ENCODE data around the gene PDE4D. TPM values are rescaled to one million over a fixed set of nuclear protein-coding genes. Genes with fewer than 3 reads are reported as not detected.
"Not testable (repeated sequence)": the region's sequence is repeated elsewhere in the genome, so short reads cannot be mapped to it uniquely, and the experiment has no call there.

Gene PDE4D
- total RNA-seq, 1 donor, result 12.7 TPM

DNA sequence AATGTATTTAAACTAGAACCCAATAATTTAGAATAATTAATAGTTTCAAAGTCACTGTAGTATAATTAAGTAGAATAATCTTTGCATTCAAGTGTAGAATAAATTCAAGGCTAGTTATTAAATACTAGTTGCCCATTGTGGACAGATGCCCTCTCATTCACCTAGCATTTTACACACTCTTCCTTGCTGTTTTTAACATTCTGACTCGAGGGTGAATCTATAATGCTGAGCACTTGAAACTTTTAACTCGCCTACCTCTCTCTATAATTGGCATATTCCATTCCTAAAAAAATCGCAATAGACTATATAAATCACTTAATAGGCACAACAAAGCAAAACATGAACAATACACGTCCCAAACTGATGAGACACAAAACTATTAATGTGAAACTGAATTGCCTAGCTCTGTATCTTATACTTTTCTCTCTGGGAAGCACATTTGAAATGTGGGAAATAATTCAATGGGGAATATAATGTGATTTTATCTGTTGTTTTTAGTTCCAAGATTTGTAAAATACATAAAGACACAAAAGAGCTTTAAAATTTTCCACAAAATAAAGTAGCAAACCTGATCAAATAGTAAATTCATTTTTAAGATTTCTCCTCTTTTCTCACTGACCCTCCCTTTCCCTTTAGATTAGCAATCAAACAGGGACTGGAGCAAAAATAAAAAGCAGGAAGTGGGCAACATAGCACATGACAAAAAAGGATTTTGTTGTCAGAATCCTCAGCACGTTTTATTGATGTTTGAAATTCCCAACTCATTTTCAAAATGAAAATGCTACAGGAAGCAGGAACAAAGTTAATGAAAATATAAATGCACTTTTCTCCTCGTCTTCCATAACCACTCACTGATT lies 295.6 kb downstream of the PDE4D start:
- H3K4me3 ChIP-seq (ENCODE audit: low read depth, low read length), result no peak overlapping the region
- DNase-seq (ENCODE audit: low read depth), result no peak
- TF ChIP-seq CTCF (IDR thresholded peaks at IDR 0.05; ENCODE audit: insufficient read depth, low read length), result no peak

- no peak overlapping the region for H3K4me3 ChIP-seq (ENCODE audit: low read depth, low read length)
- DNase-seq (ENCODE audit: low read depth), result peak; percentile 14
- TF ChIP-seq CTCF (IDR thresholded peaks at IDR 0.05; ENCODE audit: insufficient read depth, low read length), result no peak
Measured at GRCh38 chr5:59596586-59597350, 296.8 kb downstream of the PDE4D start.

DNA sequence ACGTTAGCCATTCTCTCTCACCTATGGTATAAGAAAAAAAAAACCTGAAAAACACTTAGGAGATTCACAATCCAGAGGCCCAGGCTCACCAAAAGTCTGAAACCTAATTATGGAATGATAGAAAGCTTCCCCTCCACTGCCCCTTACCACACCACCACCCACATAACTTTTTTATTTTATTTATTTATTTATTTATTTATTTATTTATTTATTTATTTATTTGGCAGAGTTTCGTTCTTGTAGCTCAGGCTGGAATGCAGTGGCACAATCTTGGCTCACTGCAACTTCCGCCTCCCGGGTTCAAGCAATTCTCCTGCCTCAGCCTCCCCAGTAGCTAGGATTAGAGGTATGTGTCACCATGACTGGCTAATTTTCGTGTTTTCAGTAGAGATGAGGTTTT lies 299.4 kb downstream of the PDE4D start:
- DNase-seq (ENCODE audit: low read depth); H3K4me3 ChIP-seq (ENCODE audit: low read depth, low read length): not testable (repeated sequence)

GRCh38 chr5:59593439-59594007 lies 300.0 kb downstream of the PDE4D start:
- TF ChIP-seq CTCF (IDR thresholded peaks at IDR 0.05; ENCODE audit: insufficient read depth, low read length), result no peak
- no peak for DNase-seq (ENCODE audit: low read depth)
- no peak overlapping the region for H3K4me3 ChIP-seq (ENCODE audit: low read depth, low read length)

DNA sequence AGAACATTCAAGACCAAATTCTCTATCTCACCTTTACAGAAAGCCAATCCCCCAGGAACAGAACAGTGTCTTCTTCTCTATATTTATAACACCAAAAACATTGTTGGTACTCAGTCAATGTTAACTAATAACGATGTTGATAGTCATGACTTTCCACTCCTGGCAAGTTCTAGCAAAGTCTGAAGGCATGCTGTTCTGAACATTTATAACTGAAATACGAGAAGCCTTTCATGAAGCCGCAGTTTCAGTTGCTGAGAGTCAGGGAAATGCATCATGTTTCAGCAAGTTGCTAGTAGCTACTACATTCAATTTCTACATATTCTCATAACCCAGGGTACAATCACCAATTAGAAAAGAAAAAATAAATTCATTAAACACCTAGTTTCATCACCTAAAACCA lies 301.4 kb downstream of the PDE4D start:
- no peak for TF ChIP-seq CTCF (IDR thresholded peaks at IDR 0.05; ENCODE audit: insufficient read depth, low read length)
- H3K4me3 ChIP-seq (ENCODE audit: low read depth, low read length), result no peak overlapping the region
- DNase-seq (ENCODE audit: low read depth), result peak; percentile 12

DNA sequence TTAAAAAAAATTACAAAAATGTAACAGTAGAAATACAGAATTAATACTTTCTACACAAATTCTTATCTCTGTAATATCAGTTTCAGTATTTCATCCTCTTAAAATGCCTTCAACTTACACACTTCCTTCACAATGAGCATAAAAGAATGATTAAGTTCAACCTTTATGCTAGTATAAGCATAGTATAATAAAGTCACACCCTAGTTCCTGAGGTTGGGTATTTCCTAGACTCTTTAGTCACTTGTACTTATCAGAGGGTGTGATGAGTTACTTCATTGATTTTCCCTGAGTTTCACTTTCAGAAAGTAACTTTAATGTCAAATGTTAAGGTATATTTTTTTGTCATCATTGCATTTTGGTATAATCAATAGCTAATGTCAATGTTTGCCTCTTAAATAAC lies 302.4 kb downstream of the PDE4D start:
- H3K4me3 ChIP-seq (ENCODE audit: low read depth, low read length), result no peak overlapping the region
- no peak for DNase-seq (ENCODE audit: low read depth)
- no peak for TF ChIP-seq CTCF (IDR thresholded peaks at IDR 0.05; ENCODE audit: insufficient read depth, low read length)

- no peak for TF ChIP-seq CTCF (IDR thresholded peaks at IDR 0.05; ENCODE audit: insufficient read depth, low read length)
- no peak for DNase-seq (ENCODE audit: low read depth)
- H3K4me3 ChIP-seq (ENCODE audit: low read depth, low read length), result no peak overlapping the region
Measured at GRCh38 chr5:59588922-59589321, 304.6 kb downstream of the PDE4D start.

All from fibroblast of the aortic adventitia (primary cell).